WTC11 (cell line): Measurements from ENCODE around the gene FCRLB. TPM values are rescaled to one million over a fixed set of nuclear protein-coding genes. Genes with fewer than 3 reads are reported as not detected.
"Not testable (repeated sequence)": the region's sequence is repeated elsewhere in the genome, so short reads cannot be mapped to it uniquely, and the experiment has no call there.

Experiments used
- ATAC-seq: fragments of 200-7000 bp; cut with Tn5 transposase; 2 replicates; pipeline ENCODE4 v1.10.0; 2021; ENCODE audit warnings: mild to moderate bottlenecking, moderate library complexity
- Bru-seq: library from RNA; stranded (reverse); fragments of 400-500 nt; gene quantifications from one replicate; lab custom pipeline; 2021; lab: Mats Ljungman, UMichigan
- CTCF ChIA-PET: fragments of 300-600 bp; sonication (Branson Sonifier 250); formaldehyde crosslinking; loops from one replicate; lab custom pipeline; 2021; ENCODE audit warnings: antibody characterized with exemption; lab: Charles Lee
- POLR2A ChIA-PET: fragments of 350-600 bp; sonication (Branson Sonifier 250); formaldehyde crosslinking; loops from one replicate; lab custom pipeline; 2021; ENCODE audit warnings: antibody characterized with exemption; lab: Charles Lee
- DNase-seq: peaks from one replicate; pipeline ENCODE4 v3.0.0; 2021; ENCODE audit warnings: low spot score
- H3K27ac Mint-ChIP-seq: 2 replicates; pipeline ENCODE4 v1.8.0; 2021; ENCODE audit warnings: mixed read lengths
- H3K27me3 Mint-ChIP-seq: 2 replicates; pipeline ENCODE4 v1.8.0; 2021; ENCODE audit warnings: low read depth, mild to moderate bottlenecking, moderate library complexity, mixed read lengths
- H3K36me3 Mint-ChIP-seq: 2 replicates; pipeline ENCODE4 v1.8.0; 2021; ENCODE audit warnings: mixed read lengths
- H3K4me1 Mint-ChIP-seq: 2 replicates; pipeline ENCODE4 v1.8.0; 2022; ENCODE audit warnings: mixed read lengths
- H3K4me3 Mint-ChIP-seq: 2 replicates; pipeline ENCODE4 v1.8.0; 2021; ENCODE audit warnings: mild to moderate bottlenecking, moderate library complexity, mixed read lengths
- H3K9me3 Mint-ChIP-seq: 2 replicates; pipeline ENCODE4 v1.8.0; 2021; ENCODE audit warnings: mixed read lengths
- FOXP1 ChIP-seq: sonication (generic); formaldehyde crosslinking; IDR thresholded peaks from 2 replicates; pipeline ENCODE4 v1.8.0; 2022; ENCODE audit warnings: missing genetic modification reagents, mild to moderate bottlenecking, moderate library complexity, borderline replicate concordance
- GABPB1 ChIP-seq: sonication (generic); formaldehyde crosslinking; IDR thresholded peaks from 2 replicates; pipeline ENCODE4 v1.8.1; 2023; ENCODE audit warnings: mild to moderate bottlenecking, missing genetic modification reagents
- GRHL2 ChIP-seq: fragments of 250-450 bp; sonication (Bioruptor Pico); IDR thresholded peaks from 2 replicates; pipeline ENCODE4 v1.8.0; 2022; ENCODE audit warnings: mild to moderate bottlenecking, moderate library complexity; ENCODE audit not compliant: insufficient replicate concordance, severe bottlenecking
- IRF1 ChIP-seq: sonication (generic); formaldehyde crosslinking; IDR thresholded peaks from 2 replicates; pipeline ENCODE4 v1.8.0; 2023; ENCODE audit warnings: missing genetic modification reagents
- MYBL2 ChIP-seq: sonication (generic); formaldehyde crosslinking; IDR thresholded peaks from 2 replicates; pipeline ENCODE4 v1.8.1; 2023; ENCODE audit warnings: mild to moderate bottlenecking, moderate library complexity, missing genetic modification reagents
- NFYB ChIP-seq: sonication (generic); formaldehyde crosslinking; conservative IDR thresholded peaks from 2 replicates; pipeline ENCODE4 v1.8.0; 2022; ENCODE audit warnings: low read depth, missing genetic modification reagents
- SMAD4 ChIP-seq: sonication (generic); formaldehyde crosslinking; IDR thresholded peaks from 2 replicates; pipeline ENCODE4 v1.8.0; 2022; ENCODE audit warnings: mild to moderate bottlenecking, missing genetic modification reagents
- SP1 ChIP-seq: sonication (generic); formaldehyde crosslinking; conservative IDR thresholded peaks from 2 replicates; pipeline ENCODE4 v1.8.1; 2022; ENCODE audit warnings: missing genetic modification reagents
- ZNF138 ChIP-seq: sonication (generic); formaldehyde crosslinking; conservative IDR thresholded peaks from 2 replicates; pipeline ENCODE4 v1.8.1; 2022; ENCODE audit warnings: mild to moderate bottlenecking, moderate library complexity, missing genetic modification reagents
- ZNF232 ChIP-seq: sonication (generic); formaldehyde crosslinking; IDR thresholded peaks from 2 replicates; pipeline ENCODE4 v1.8.0; 2022; ENCODE audit warnings: mild to moderate bottlenecking, missing genetic modification reagents
- ZNF416 ChIP-seq: fragments of 250-450 bp; sonication (Bioruptor Pico); IDR thresholded peaks from 2 replicates; pipeline ENCODE4 v1.9.0; 2021; ENCODE audit warnings: mild to moderate bottlenecking, inconsistent platforms
- long read RNA-seq, 3 experiments: library from RNA in 1 of 3; library from capped mRNA in 1 of 3; library from polyadenylated mRNA in 1 of 3; unstranded in 2 of 3; stranded (forward) in 1 of 3; transcript quantifications; one replicate each; pipeline ENCODE4 v2.0.0, GENCODE V29; 2021
- total RNA-seq: library from RNA; stranded (reverse); gene quantifications from 3 replicates; pipeline ENCODE4 v1.2.3, GENCODE V29; 2021
- TF ChIP-seq, protein P1 (sequence below): sonication (generic); formaldehyde crosslinking; IDR thresholded peaks from 2 replicates; pipeline ENCODE4 v1.8.0; 2022; ENCODE audit warnings: mild to moderate bottlenecking, missing genetic modification reagents
- TF ChIP-seq, protein P2 (sequence below): sonication (generic); formaldehyde crosslinking; IDR thresholded peaks from 2 replicates; pipeline ENCODE4 v1.8.1; 2023; ENCODE audit warnings: mild to moderate bottlenecking, missing genetic modification reagents, borderline replicate concordance
- TF ChIP-seq, protein P3 (sequence below): sonication (generic); formaldehyde crosslinking; IDR thresholded peaks from 2 replicates; pipeline ENCODE4 v1.8.0; 2023; ENCODE audit warnings: missing genetic modification reagents, mild to moderate bottlenecking, borderline replicate concordance

The FCRLB gene
- total RNA-seq (0.16 to 0.50 TPM (median 0.37 TPM) in 3 replicates), Bru-seq, nascent RNA (percentile 35 among the genes with signal in this experiment)
- long read RNA-seq, experiment 1, result 0 reads
- long read RNA-seq, experiment 2, result 0 reads
- long read RNA-seq, experiment 3, result 0 reads

DNA sequence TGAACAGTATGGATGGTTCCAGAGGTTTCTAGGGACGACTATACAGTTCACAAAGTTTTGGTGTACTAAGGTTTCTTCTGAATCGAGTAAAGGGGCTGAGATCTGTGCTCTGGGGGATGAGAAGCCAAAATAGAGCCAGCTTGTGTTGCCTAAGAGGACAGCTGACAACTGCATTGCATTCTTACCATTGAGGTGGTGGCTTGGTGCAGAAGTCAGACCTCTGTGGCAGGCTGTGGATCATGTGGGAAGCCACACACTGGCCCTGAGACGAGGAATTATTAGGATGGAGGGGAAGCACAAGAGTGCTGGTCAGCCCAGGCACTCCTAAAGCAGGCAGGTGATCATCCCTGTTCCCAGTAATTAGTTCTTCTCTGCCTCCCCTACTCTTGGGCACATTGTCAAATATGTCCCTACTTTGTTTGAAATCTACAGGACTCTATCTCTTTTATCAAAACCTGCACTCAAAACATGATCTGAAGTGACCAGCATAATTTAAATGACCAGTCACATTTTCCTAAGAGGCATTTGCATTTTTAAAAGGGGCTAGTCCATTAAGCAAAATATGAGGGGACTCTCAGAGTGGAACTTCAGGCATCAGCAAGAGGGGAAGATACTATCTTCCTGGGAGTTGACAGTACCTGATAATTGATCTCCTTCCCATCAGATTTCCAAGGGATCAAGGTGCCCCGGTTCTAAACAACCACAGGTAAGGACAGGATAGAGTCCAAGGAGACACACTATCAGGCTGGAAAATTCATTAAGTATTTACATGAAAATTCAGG is at the start of gene FCRLB:
TSS of gene FCRLB (plus strand) at position 589 of the 782 bp plus-strand sequence. CDS start 1,129 bp downstream, outside the sequence.
- H3K27ac Mint-ChIP-seq, result no peak within 1 kb of the TSS

GRCh38 chr1:161673437-161673836 is 47.9 kb upstream of the FCRLB start:
- peaks cover 25% of the 10 kb centered on the region for H3K4me1 Mint-ChIP-seq
- H3K9me3 Mint-ChIP-seq, POLR2A ChIA-PET, CTCF ChIA-PET, ATAC-seq, H3K27me3 Mint-ChIP-seq, H3K36me3 Mint-ChIP-seq, H3K4me3 Mint-ChIP-seq, DNase-seq, H3K27ac Mint-ChIP-seq: not testable (repeated sequence)

More for the DNA sequence above, at the start of gene FCRLB:
- Mint-ChIP-seq H3K4me1 (peaks cover 9% of the 10 kb centered on the region; the same call in 1 of the 2 replicates), H3K4me3 (no peak within 1 kb of the TSS), H3K9me3 (no peaks in the 10 kb centered on the region)
- TF ChIP-seq FOXP1 (CRISPR knock-in tag), result no peak
- TF ChIP-seq ZNF416, result no peak
- TF ChIP-seq MYBL2 (CRISPR knock-in tag), result no peak
- TF ChIP-seq NFYB (CRISPR knock-in tag), result no peak
- TF ChIP-seq SP1 (CRISPR knock-in tag), result no peak
- TF ChIP-seq, protein P1, sequence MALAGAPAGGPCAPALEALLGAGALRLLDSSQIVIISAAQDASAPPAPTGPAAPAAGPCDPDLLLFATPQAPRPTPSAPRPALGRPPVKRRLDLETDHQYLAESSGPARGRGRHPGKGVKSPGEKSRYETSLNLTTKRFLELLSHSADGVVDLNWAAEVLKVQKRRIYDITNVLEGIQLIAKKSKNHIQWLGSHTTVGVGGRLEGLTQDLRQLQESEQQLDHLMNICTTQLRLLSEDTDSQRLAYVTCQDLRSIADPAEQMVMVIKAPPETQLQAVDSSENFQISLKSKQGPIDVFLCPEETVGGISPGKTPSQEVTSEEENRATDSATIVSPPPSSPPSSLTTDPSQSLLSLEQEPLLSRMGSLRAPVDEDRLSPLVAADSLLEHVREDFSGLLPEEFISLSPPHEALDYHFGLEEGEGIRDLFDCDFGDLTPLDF (CRISPR knock-in tag), result no peak
- TF ChIP-seq ZNF138, result no peak
- TF ChIP-seq, all 79 proteins: peak for 0
- ChIA-PET CTCF (no interaction called here), POLR2A (no interaction called here)
- DNase-seq (no peak), ATAC-seq (no peak)
- no peaks in the 10 kb centered on the region for H3K36me3 Mint-ChIP-seq
- H3K27me3 Mint-ChIP-seq, result peaks cover 47% of the 10 kb centered on the region

DNA sequence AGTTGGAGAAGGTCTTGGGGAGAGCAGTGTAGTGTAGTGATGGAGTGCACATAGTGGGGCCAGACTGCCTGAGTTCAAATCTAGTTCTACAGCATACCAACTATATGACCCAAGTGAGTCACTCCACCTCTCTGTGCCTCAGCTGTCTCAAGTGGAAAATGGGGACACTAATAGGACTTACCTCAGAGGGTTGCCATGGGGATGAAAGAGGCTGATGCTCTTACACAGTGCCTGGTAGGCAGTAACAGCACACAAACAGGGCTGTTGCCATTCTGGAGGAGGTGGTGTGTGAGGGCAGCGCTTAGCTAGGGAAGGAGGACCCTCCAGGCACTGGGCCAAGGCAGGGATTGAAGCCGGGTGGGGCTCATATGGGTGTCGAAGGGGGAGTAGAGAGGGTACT is 46.9 kb upstream of the FCRLB start:
- POLR2A ChIA-PET, H3K9me3 Mint-ChIP-seq, ATAC-seq, DNase-seq, H3K27me3 Mint-ChIP-seq, H3K36me3 Mint-ChIP-seq, H3K4me3 Mint-ChIP-seq, H3K27ac Mint-ChIP-seq, CTCF ChIA-PET: not testable (repeated sequence)
- H3K4me1 Mint-ChIP-seq, result peaks cover 25% of the 10 kb centered on the region

- ATAC-seq, H3K4me3 Mint-ChIP-seq: not testable (repeated sequence)
These were observed 46.4 kb upstream of the FCRLB start for GRCh38 chr1:161674908-161675307.

GRCh38 chr1:161676441-161676840 is 44.9 kb upstream of the FCRLB start:
- H3K4me1 Mint-ChIP-seq, result peaks cover 19% of the 10 kb centered on the region
- H3K9me3 Mint-ChIP-seq, result no peaks in the 10 kb centered on the region
- no peaks in the 10 kb centered on the region for H3K27me3 Mint-ChIP-seq
- ChIA-PET POLR2A (no interaction called here), CTCF (interaction anchor here (1.0 kb wide), 1 partner anchor 62 kb away, joined by 3 read pairs; no protein-coding TSS in a partner anchor)
- ATAC-seq (no peak), DNase-seq (no peak)
- H3K36me3 Mint-ChIP-seq, result no peaks in the 10 kb centered on the region
- H3K27ac Mint-ChIP-seq, result no peak overlapping the region
- no peak overlapping the region for H3K4me3 Mint-ChIP-seq
- TF ChIP-seq ZNF232 (CRISPR knock-in tag) (no peak), GABPB1 (no peak), IRF1 (no peak), GRHL2 (CRISPR knock-in tag) (no peak), SMAD4 (CRISPR knock-in tag) (no peak)
- TF ChIP-seq, protein P2, sequence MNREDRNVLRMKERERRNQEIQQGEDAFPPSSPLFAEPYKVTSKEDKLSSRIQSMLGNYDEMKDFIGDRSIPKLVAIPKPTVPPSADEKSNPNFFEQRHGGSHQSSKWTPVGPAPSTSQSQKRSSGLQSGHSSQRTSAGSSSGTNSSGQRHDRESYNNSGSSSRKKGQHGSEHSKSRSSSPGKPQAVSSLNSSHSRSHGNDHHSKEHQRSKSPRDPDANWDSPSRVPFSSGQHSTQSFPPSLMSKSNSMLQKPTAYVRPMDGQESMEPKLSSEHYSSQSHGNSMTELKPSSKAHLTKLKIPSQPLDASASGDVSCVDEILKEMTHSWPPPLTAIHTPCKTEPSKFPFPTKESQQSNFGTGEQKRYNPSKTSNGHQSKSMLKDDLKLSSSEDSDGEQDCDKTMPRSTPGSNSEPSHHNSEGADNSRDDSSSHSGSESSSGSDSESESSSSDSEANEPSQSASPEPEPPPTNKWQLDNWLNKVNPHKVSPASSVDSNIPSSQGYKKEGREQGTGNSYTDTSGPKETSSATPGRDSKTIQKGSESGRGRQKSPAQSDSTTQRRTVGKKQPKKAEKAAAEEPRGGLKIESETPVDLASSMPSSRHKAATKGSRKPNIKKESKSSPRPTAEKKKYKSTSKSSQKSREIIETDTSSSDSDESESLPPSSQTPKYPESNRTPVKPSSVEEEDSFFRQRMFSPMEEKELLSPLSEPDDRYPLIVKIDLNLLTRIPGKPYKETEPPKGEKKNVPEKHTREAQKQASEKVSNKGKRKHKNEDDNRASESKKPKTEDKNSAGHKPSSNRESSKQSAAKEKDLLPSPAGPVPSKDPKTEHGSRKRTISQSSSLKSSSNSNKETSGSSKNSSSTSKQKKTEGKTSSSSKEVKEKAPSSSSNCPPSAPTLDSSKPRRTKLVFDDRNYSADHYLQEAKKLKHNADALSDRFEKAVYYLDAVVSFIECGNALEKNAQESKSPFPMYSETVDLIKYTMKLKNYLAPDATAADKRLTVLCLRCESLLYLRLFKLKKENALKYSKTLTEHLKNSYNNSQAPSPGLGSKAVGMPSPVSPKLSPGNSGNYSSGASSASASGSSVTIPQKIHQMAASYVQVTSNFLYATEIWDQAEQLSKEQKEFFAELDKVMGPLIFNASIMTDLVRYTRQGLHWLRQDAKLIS (CRISPR knock-in tag), result no peak
- TF ChIP-seq, protein P3, sequence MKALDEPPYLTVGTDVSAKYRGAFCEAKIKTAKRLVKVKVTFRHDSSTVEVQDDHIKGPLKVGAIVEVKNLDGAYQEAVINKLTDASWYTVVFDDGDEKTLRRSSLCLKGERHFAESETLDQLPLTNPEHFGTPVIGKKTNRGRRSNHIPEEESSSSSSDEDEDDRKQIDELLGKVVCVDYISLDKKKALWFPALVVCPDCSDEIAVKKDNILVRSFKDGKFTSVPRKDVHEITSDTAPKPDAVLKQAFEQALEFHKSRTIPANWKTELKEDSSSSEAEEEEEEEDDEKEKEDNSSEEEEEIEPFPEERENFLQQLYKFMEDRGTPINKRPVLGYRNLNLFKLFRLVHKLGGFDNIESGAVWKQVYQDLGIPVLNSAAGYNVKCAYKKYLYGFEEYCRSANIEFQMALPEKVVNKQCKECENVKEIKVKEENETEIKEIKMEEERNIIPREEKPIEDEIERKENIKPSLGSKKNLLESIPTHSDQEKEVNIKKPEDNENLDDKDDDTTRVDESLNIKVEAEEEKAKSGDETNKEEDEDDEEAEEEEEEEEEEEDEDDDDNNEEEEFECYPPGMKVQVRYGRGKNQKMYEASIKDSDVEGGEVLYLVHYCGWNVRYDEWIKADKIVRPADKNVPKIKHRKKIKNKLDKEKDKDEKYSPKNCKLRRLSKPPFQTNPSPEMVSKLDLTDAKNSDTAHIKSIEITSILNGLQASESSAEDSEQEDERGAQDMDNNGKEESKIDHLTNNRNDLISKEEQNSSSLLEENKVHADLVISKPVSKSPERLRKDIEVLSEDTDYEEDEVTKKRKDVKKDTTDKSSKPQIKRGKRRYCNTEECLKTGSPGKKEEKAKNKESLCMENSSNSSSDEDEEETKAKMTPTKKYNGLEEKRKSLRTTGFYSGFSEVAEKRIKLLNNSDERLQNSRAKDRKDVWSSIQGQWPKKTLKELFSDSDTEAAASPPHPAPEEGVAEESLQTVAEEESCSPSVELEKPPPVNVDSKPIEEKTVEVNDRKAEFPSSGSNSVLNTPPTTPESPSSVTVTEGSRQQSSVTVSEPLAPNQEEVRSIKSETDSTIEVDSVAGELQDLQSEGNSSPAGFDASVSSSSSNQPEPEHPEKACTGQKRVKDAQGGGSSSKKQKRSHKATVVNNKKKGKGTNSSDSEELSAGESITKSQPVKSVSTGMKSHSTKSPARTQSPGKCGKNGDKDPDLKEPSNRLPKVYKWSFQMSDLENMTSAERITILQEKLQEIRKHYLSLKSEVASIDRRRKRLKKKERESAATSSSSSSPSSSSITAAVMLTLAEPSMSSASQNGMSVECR (CRISPR knock-in tag), result no peak

More at GRCh38 chr1:161674908-161675307, 46.4 kb upstream of the FCRLB start:
- POLR2A ChIA-PET, DNase-seq, H3K27ac Mint-ChIP-seq, CTCF ChIA-PET, H3K27me3 Mint-ChIP-seq, H3K9me3 Mint-ChIP-seq, H3K36me3 Mint-ChIP-seq: not testable (repeated sequence)
- H3K4me1 Mint-ChIP-seq, result peaks cover 25% of the 10 kb centered on the region
